A673 (cell line): Measurements from ENCODE around the gene COPA. TPM values are rescaled to one million over a fixed set of nuclear protein-coding genes. Genes with fewer than 3 reads are reported as not detected.

ENCODE experiments used
- BruUV-seq: library from RNA; stranded (reverse); fragments of 400-500 nt; replicated peaks from 2 replicates; lab custom pipeline; 2021; lab: Mats Ljungman, UMichigan
- CTCF ChIA-PET: fragments of 300-600 bp; sonication (Branson Sonifier 250); formaldehyde crosslinking; loops from one replicate; lab custom pipeline; 2022; ENCODE audit warnings: antibody characterized with exemption; lab: Charles Lee
- POLR2A ChIA-PET: fragments of 300-600 bp; sonication (Branson Sonifier 250); formaldehyde crosslinking; loops from one replicate; lab custom pipeline; 2022; ENCODE audit warnings: antibody characterized with exemption; ENCODE audit not compliant: low non-redundant PET; lab: Charles Lee
- DNase-seq: peaks from one replicate; pipeline ENCODE4 v3.0.0-alpha.2; 2015; ENCODE audit warnings: low spot score
- H3K27ac ChIP-seq: fragments of 200-600 bp; sonication (generic); 2 replicates; pipeline ENCODE4 v1.5.1; 2016; ENCODE audit warnings: mixed run types, low read depth, mild to moderate bottlenecking, mixed read lengths, antibody characterized with exemption, low read length; ENCODE audit not compliant: poor library complexity, severe bottlenecking
- H3K27me3 ChIP-seq: fragments of 200-600 bp; sonication (generic); replicated peaks from 2 replicates; pipeline ENCODE4 v1.6.1; 2017; ENCODE audit warnings: mixed run types, low read depth, mild to moderate bottlenecking, mixed read lengths, antibody characterized with exemption, low read length; ENCODE audit not compliant: insufficient read depth, poor library complexity
- H3K36me3 ChIP-seq: fragments of 200-600 bp; sonication (generic); 2 replicates; pipeline ENCODE4 v1.6.1; 2016; ENCODE audit warnings: mixed run types, mild to moderate bottlenecking, mixed read lengths, antibody characterized with exemption, low read length; ENCODE audit not compliant: insufficient read depth, poor library complexity, severe bottlenecking
- H3K4me1 ChIP-seq: fragments of 200-600 bp; sonication (generic); 2 replicates; pipeline ENCODE4 v1.6.1; 2017; ENCODE audit warnings: mixed run types, mild to moderate bottlenecking, mixed read lengths, antibody characterized with exemption, low read length; ENCODE audit not compliant: insufficient read depth, poor library complexity, severe bottlenecking
- H3K4me3 ChIP-seq: fragments of 200-600 bp; sonication (generic); 2 replicates; pipeline ENCODE4 v1.5.1; 2016; ENCODE audit warnings: low read depth, mixed run types, mild to moderate bottlenecking, mixed read lengths, low read length; ENCODE audit not compliant: poor library complexity, severe bottlenecking
- H3K9me3 ChIP-seq: fragments of 200-600 bp; sonication (generic); 2 replicates; pipeline ENCODE4 v1.6.1; 2016; ENCODE audit warnings: mixed run types, low read depth, mild to moderate bottlenecking, mixed read lengths, antibody characterized with exemption, low read length; ENCODE audit not compliant: poor library complexity, severe bottlenecking
- EZH2 ChIP-seq: fragments of 200-600 bp; sonication (generic); IDR thresholded peaks from 2 replicates; pipeline ENCODE4 v1.6.1; 2017; ENCODE audit warnings: borderline replicate concordance, low read depth, mild to moderate bottlenecking, mixed read lengths, antibody characterized with exemption, low read length; ENCODE audit not compliant: poor library complexity, severe bottlenecking
- intact Hi-C: fragments of 100-400 bp; cut with micrococcal nuclease; formaldehyde crosslinking; loops from one replicate; pipeline ENCODE4 v1.10.0; 2022; ENCODE audit not compliant: unreplicated experiment
- total RNA-seq: library from RNA; stranded (reverse); gene quantifications from 2 replicates; pipeline ENCODE4 v1.2.3, GENCODE V29; 2021
- TF ChIP-seq, protein P1 (sequence below): fragments of 300-800, 200-600 bp; sonication (generic); conservative IDR thresholded peaks from 2 replicates; pipeline ENCODE4 v1.5.1; 2017; ENCODE audit warnings: low read depth, mild to moderate bottlenecking, antibody characterized with exemption, low read length, moderate library complexity, mixed read lengths

The COPA gene
- total RNA-seq, 1 experiment from 2014 or later, result 134 TPM

DNA sequence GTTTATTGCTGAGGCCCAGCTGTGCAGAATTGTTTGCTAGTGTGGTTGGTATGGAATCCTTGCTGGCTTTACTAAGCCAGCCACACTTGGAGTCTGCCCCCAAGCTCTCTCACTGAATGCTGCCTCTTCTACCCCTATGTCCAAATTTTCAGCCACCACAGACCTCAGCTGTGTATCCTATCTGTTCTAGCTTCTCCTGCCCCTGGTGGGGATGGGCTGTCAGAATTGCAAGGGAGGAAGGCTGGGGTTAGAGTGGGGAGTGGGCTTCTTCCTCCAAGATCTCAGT lies 28.2 kb upstream of the COPA start:
- no TSS peak for BruUV-seq
- Histone ChIP-seq H3K9me3 (no peaks in the 10 kb centered on the region), H3K27me3 (no peaks in the 10 kb centered on the region), H3K4me1 (peaks cover 22% of the 10 kb centered on the region), H3K36me3 (no peaks in the 10 kb centered on the region), H3K4me3 (no peak overlapping the region), H3K27ac (no peak overlapping the region)
- intact Hi-C loops, result no loop called here
- POLR2A ChIA-PET, result no interaction called here
- no peak for DNase-seq
- TF ChIP-seq, protein P1, sequence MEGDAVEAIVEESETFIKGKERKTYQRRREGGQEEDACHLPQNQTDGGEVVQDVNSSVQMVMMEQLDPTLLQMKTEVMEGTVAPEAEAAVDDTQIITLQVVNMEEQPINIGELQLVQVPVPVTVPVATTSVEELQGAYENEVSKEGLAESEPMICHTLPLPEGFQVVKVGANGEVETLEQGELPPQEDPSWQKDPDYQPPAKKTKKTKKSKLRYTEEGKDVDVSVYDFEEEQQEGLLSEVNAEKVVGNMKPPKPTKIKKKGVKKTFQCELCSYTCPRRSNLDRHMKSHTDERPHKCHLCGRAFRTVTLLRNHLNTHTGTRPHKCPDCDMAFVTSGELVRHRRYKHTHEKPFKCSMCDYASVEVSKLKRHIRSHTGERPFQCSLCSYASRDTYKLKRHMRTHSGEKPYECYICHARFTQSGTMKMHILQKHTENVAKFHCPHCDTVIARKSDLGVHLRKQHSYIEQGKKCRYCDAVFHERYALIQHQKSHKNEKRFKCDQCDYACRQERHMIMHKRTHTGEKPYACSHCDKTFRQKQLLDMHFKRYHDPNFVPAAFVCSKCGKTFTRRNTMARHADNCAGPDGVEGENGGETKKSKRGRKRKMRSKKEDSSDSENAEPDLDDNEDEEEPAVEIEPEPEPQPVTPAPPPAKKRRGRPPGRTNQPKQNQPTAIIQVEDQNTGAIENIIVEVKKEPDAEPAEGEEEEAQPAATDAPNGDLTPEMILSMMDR, result no peak
- TF ChIP-seq EZH2, result no peak
- CTCF ChIA-PET, result no interaction called here

DNA sequence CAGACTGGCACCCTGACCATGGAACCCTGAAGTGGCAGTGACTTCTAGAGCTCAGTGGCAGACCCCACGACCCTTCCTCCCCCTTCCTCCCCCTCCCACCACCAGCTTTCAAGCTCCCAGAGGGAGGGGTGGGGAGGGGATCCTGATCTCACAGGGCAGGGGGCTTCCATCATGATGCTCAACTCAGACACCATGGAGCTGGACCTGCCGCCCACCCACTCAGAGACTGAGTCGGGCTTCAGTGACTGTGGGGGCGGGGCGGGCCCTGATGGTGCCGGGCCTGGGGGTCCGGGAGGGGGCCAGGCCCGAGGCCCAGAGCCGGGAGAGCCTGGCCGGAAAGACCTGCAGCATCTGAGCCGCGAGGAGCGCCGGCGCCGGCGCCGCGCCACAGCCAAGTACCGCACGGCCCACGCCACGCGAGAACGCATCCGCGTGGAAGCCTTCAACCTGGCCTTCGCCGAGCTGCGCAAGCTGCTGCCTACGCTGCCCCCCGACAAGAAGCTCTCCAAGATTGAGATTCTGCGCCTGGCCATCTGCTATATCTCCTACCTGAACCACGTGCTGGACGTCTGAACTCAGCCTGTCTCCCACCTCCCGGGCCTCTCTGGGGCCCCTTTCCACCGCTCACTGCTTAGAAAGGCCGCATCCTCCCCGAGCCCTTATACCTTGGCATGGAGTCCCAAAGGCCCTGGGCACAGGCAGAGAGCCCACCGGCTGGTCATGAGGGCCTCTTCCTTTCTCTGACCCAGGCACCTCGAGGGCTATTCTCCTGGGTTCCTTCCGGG lies 27.7 kb upstream of the COPA start:
- no peak for TF ChIP-seq EZH2
- TF ChIP-seq, protein P1, result no peak
- peaks cover 20% of the 10 kb centered on the region for H3K4me1 ChIP-seq
- no peaks in the 10 kb centered on the region for H3K9me3 ChIP-seq
- H3K4me3 ChIP-seq, result no peak overlapping the region
- no peaks in the 10 kb centered on the region for H3K36me3 ChIP-seq
- intact Hi-C loops, result no loop called here
- no TSS peak for BruUV-seq
- POLR2A ChIA-PET, result no interaction called here
- H3K27ac ChIP-seq, result no peak overlapping the region
- no peak for DNase-seq
- CTCF ChIA-PET, result interaction anchor here (0.7 kb wide), 1 partner anchor 10 kb away, joined by 3 read pairs; no protein-coding TSS in a partner anchor
- H3K27me3 ChIP-seq, result no peaks in the 10 kb centered on the region

DNA sequence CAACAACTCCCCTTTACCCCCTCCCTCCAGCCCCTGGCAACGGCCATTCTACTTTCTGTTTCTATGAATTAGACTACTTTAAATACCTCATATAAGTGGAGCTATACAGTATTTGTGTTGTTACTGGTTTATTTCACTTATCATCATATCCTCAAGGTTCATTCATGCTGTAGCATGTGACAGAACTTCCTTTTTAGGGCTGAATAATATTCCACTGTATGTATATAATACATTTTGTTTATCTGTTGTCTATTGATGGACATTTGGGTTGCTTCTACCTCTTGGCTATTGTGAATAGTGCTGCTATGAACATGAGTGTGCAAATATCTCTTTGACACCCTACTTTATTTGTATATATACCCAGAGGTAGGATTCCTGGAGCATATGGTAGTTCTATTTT lies 26.0 kb upstream of the COPA start:
- H3K27ac ChIP-seq, result no peak overlapping the region
- POLR2A ChIA-PET, result no interaction called here

More for the DNA sequence above, 26.0 kb upstream of the COPA start:
- Histone ChIP-seq H3K36me3 (no peaks in the 10 kb centered on the region), H3K4me3 (no peak overlapping the region), H3K27me3 (no peaks in the 10 kb centered on the region), H3K9me3 (no peaks in the 10 kb centered on the region), H3K4me1 (peaks cover 7% of the 10 kb centered on the region)
- BruUV-seq, result no TSS peak
- DNase-seq, result no peak
- intact Hi-C loops, result no loop called here
- CTCF ChIA-PET, result no interaction called here
- TF ChIP-seq, protein P1, result no peak
- TF ChIP-seq EZH2, result no peak
